ENCODE measurements around the gene PBLD. TPM values are rescaled to one million over a fixed set of nuclear protein-coding genes. Genes with fewer than 3 reads are reported as not detected.

The PBLD gene
- total RNA-seq: 8.6 and 10.1 TPM in 2 replicates
- long read RNA-seq, transcript PBLD-204 (10 exons, 2,587 nt): minor isoform, 11 of 42 reads
- long read RNA-seq, transcript PBLD-202 (10 exons, 2,165 nt): major isoform, 24 of 42 reads
- long read RNA-seq, partial matches to known transcripts: 1 of 42 reads
- long read RNA-seq, other reads (novel, unspliced or antisense): 6 of 42 reads

- Mint-ChIP-seq H3K4me1 (ENCODE audit: unreplicated experiment) (peaks cover 65% of the 10 kb centered on the region), H3K27ac (ENCODE audit: unreplicated experiment) (peak within 1 kb of the TSS; percentile 100), H3K4me3 (ENCODE audit: unreplicated experiment) (peak within 1 kb of the TSS; percentile 99), H3K9me3 (ENCODE audit: unreplicated experiment) (no peaks in the 10 kb centered on the region), H3K36me3 (ENCODE audit: unreplicated experiment) (peaks cover 12% of the 10 kb centered on the region), H3K27me3 (ENCODE audit: unreplicated experiment) (no peaks in the 10 kb centered on the region)
- TF ChIP-seq CTCF (IDR thresholded peaks at IDR 0.05): peak; percentile 54
- peak; percentile 87 for DNase-seq (ENCODE audit: extremely low spot score, unreplicated experiment)
These were observed at the start of gene PBLD for GRCh38 chr10:68332259-68333057. Gene PBLD, minus strand, starts transcription at chr10:68332928. Its CDS starts 26,084 bp downstream, at chr10:68306844.

GRCh38 chr10:68371604-68372003 lies 38.9 kb upstream of the PBLD start:
- H3K9me3 Mint-ChIP-seq (ENCODE audit: unreplicated experiment): peaks cover 8% of the 10 kb centered on the region
- no peak for DNase-seq (ENCODE audit: extremely low spot score, unreplicated experiment)
- TF ChIP-seq CTCF (IDR thresholded peaks at IDR 0.05): no peak
- H3K36me3 Mint-ChIP-seq (ENCODE audit: unreplicated experiment): peaks cover 47% of the 10 kb centered on the region
- no peaks in the 10 kb centered on the region for H3K27me3 Mint-ChIP-seq (ENCODE audit: unreplicated experiment)
- H3K27ac Mint-ChIP-seq (ENCODE audit: unreplicated experiment): no peak overlapping the region
- H3K4me3 Mint-ChIP-seq (ENCODE audit: unreplicated experiment): no peak overlapping the region
- peaks cover 2% of the 10 kb centered on the region for H3K4me1 Mint-ChIP-seq (ENCODE audit: unreplicated experiment)

GRCh38 chr10:68367121-68367520 lies 34.4 kb upstream of the PBLD start:
- no peak for TF ChIP-seq CTCF (IDR thresholded peaks at IDR 0.05)
- Mint-ChIP-seq H3K36me3 (ENCODE audit: unreplicated experiment) (peaks cover 40% of the 10 kb centered on the region), H3K4me3 (ENCODE audit: unreplicated experiment) (no peak overlapping the region), H3K4me1 (ENCODE audit: unreplicated experiment) (no peaks in the 10 kb centered on the region), H3K27me3 (ENCODE audit: unreplicated experiment) (no peaks in the 10 kb centered on the region), H3K27ac (ENCODE audit: unreplicated experiment) (no peak overlapping the region), H3K9me3 (ENCODE audit: unreplicated experiment) (peaks cover 3% of the 10 kb centered on the region)
- DNase-seq (ENCODE audit: extremely low spot score, unreplicated experiment): no peak

- no peaks in the 10 kb centered on the region for H3K27me3 Mint-ChIP-seq (ENCODE audit: unreplicated experiment)
- DNase-seq (ENCODE audit: extremely low spot score, unreplicated experiment): no peak
- no peak overlapping the region for H3K27ac Mint-ChIP-seq (ENCODE audit: unreplicated experiment)
- peaks cover 3% of the 10 kb centered on the region for H3K9me3 Mint-ChIP-seq (ENCODE audit: unreplicated experiment)
- no peak for TF ChIP-seq CTCF (IDR thresholded peaks at IDR 0.05)
- no peaks in the 10 kb centered on the region for H3K4me1 Mint-ChIP-seq (ENCODE audit: unreplicated experiment)
- H3K36me3 Mint-ChIP-seq (ENCODE audit: unreplicated experiment): peaks cover 39% of the 10 kb centered on the region
- no peak overlapping the region for H3K4me3 Mint-ChIP-seq (ENCODE audit: unreplicated experiment)
These were observed 33.9 kb upstream of the PBLD start for GRCh38 chr10:68366600-68366999.

GRCh38 chr10:68365611-68366010 lies 32.9 kb upstream of the PBLD start:
- no peaks in the 10 kb centered on the region for H3K27me3 Mint-ChIP-seq (ENCODE audit: unreplicated experiment)
- no peak overlapping the region for H3K27ac Mint-ChIP-seq (ENCODE audit: unreplicated experiment)
- H3K4me3 Mint-ChIP-seq (ENCODE audit: unreplicated experiment): no peak overlapping the region
- H3K4me1 Mint-ChIP-seq (ENCODE audit: unreplicated experiment): no peaks in the 10 kb centered on the region
- TF ChIP-seq CTCF (IDR thresholded peaks at IDR 0.05): no peak
- peaks cover 38% of the 10 kb centered on the region for H3K36me3 Mint-ChIP-seq (ENCODE audit: unreplicated experiment)
- DNase-seq (ENCODE audit: extremely low spot score, unreplicated experiment): no peak
- H3K9me3 Mint-ChIP-seq (ENCODE audit: unreplicated experiment): no peaks in the 10 kb centered on the region

Data from osteocyte (in vitro differentiated cells).